Activated CD8-positive, alpha-beta T cell treated with anti-CD3 and anti-CD28 coated beads for 36 hours (primary cell): Measurements from ENCODE around the gene TARBP2. TPM values are rescaled to one million over a fixed set of nuclear protein-coding genes. Genes with fewer than 3 reads are reported as not detected.

Experiments used
- ATAC-seq: fragments of 200-7000 bp; cut with Tn5 transposase; one replicate; pipeline ENCODE4 v1.10.0; 2021; ENCODE audit warnings: mild to moderate bottlenecking, moderate library complexity
- CTCF ChIA-PET: fragments of 350-600 bp; sonication (Branson Sonifier 250); formaldehyde crosslinking; loops from one replicate; lab custom pipeline; 2021; ENCODE audit warnings: antibody characterized with exemption; lab: Charles Lee
- POLR2A ChIA-PET: fragments of 350-600 bp; sonication (Branson Sonifier 250); formaldehyde crosslinking; loops from one replicate; lab custom pipeline; 2021; ENCODE audit warnings: antibody characterized with exemption; lab: Charles Lee
- DNase-seq: peaks from one replicate; pipeline ENCODE4 v3.0.0-alpha.2; 2020
- H3K27ac Mint-ChIP-seq: one replicate; pipeline ENCODE4 v1.8.0; 2021; ENCODE audit warnings: mild to moderate bottlenecking, mixed read lengths
- H3K27me3 Mint-ChIP-seq: one replicate; pipeline ENCODE4 v1.8.0; 2021; ENCODE audit warnings: mixed read lengths
- H3K36me3 Mint-ChIP-seq: one replicate; pipeline ENCODE4 v1.8.0; 2021; ENCODE audit warnings: low read depth, mixed read lengths
- H3K4me1 Mint-ChIP-seq: one replicate; pipeline ENCODE4 v1.8.0; 2021; ENCODE audit warnings: low read depth, mixed read lengths
- H3K4me3 Mint-ChIP-seq: one replicate; pipeline ENCODE4 v1.8.0; 2021; ENCODE audit warnings: mild to moderate bottlenecking, moderate library complexity, mixed read lengths
- H3K9me3 Mint-ChIP-seq: one replicate; pipeline ENCODE4 v1.8.0; 2021; ENCODE audit warnings: mixed read lengths
- CTCF ChIP-seq: fragments of 200-600 bp; IDR thresholded peaks from one replicate; pipeline ENCODE4 v1.8.0; 2022; ENCODE audit warnings: antibody characterized with exemption, mild to moderate bottlenecking
- intact Hi-C: fragments of 100-400 bp; cut with micrococcal nuclease; formaldehyde crosslinking; loops from one replicate; pipeline ENCODE4 v1.10.0; 2022
- total RNA-seq, 2 experiments: library from RNA; stranded (reverse); gene quantifications; one replicate each; pipeline ENCODE4 v1.2.3, GENCODE V29; 2021

Gene TARBP2
- total RNA-seq, 2 experiments from 2014 or later, result 32.0 to 33.3 TPM

GRCh38 chr12:53493610-53494391 lies 7.3 kb upstream of the TARBP2 start:
- CTCF ChIA-PET, result interaction anchor here (1.1 to 3.6 kb wide), 8 partner anchors 15 to 172 kb away, joined by 3 to 19 read pairs (median 5); partner anchors contain the start of genes AAAS and NPFF

GRCh38 chr12:53495903-53496751 lies 5.0 kb upstream of the TARBP2 start:
- Mint-ChIP-seq H3K9me3 (no peaks in the 10 kb centered on the region), H3K4me1 (peaks cover 38% of the 10 kb centered on the region), H3K27ac (peak overlapping the region; percentile 12), H3K36me3 (no peaks in the 10 kb centered on the region), H3K4me3 (no peak overlapping the region), H3K27me3 (no peaks in the 10 kb centered on the region)
- no peak for ATAC-seq
- intact Hi-C loops, result no loop called here
- ChIA-PET CTCF (interaction anchor here (0.7 to 3.6 kb wide), 4 partner anchors 12 to 144 kb away, joined by 3 to 19 read pairs (median 4); partner anchors contain the start of gene NPFF), POLR2A (interaction anchor here (0.8 to 54.1 kb wide), 3 partner anchors 12 to 172 kb away, joined by 3 to 1494 read pairs (median 3); partner anchors contain the start of gene PCBP2)
- no peak for TF ChIP-seq CTCF
- no peak for DNase-seq

More at GRCh38 chr12:53493610-53494391, 7.3 kb upstream of the TARBP2 start:
- Mint-ChIP-seq H3K36me3 (no peaks in the 10 kb centered on the region), H3K27ac (peak overlapping the region; percentile 88), H3K9me3 (no peaks in the 10 kb centered on the region), H3K27me3 (no peaks in the 10 kb centered on the region), H3K4me1 (peaks cover 30% of the 10 kb centered on the region), H3K4me3 (peak overlapping the region; percentile 80)
- no peak for TF ChIP-seq CTCF
- intact Hi-C loops, result no loop called here
- DNase-seq (no peak), ATAC-seq (no peak)
- POLR2A ChIA-PET, result interaction anchor here (0.6 to 54.1 kb wide), 4 partner anchors 8 to 413 kb away, joined by 3 to 1494 read pairs (median 4); partner anchors contain the start of genes AAAS, PCBP2 and TARBP2

GRCh38 chr12:53496752-53497032 lies 4.4 kb upstream of the TARBP2 start:
- CTCF ChIA-PET, result interaction anchor here (0.7 to 1.0 kb wide), 2 partner anchors 12 to 144 kb away, joined by 3 read pairs; no protein-coding TSS in a partner anchor
- Mint-ChIP-seq H3K9me3 (no peaks in the 10 kb centered on the region), H3K4me1 (peaks cover 38% of the 10 kb centered on the region), H3K36me3 (no peaks in the 10 kb centered on the region), H3K27me3 (no peaks in the 10 kb centered on the region), H3K4me3 (no peak overlapping the region), H3K27ac (no peak overlapping the region)
- POLR2A ChIA-PET, result interaction anchor here (1.4 to 54.1 kb wide), 2 partner anchors 29 to 173 kb away, joined by 3 to 1494 read pairs; partner anchors contain the start of gene PCBP2
- DNase-seq, result no peak
- no peak for TF ChIP-seq CTCF
- ATAC-seq, result no peak
- intact Hi-C loops, result no loop called here

- H3K27me3 Mint-ChIP-seq, result no peaks in the 10 kb centered on the region
- no peak for TF ChIP-seq CTCF
- intact Hi-C loops, result no loop called here
- no peak overlapping the region for H3K27ac Mint-ChIP-seq
- DNase-seq (no peak), ATAC-seq (no peak)
- ChIA-PET POLR2A (interaction anchor here (1.0 to 54.1 kb wide), 2 partner anchors 8 to 30 kb away, joined by 3 to 1494 read pairs; partner anchors contain the start of gene PCBP2), CTCF (interaction anchor here (1.0 to 2.5 kb wide), 4 partner anchors 9 to 145 kb away, joined by 3 to 11 read pairs (median 5); no protein-coding TSS in a partner anchor)
- peaks cover 40% of the 10 kb centered on the region for H3K4me1 Mint-ChIP-seq
- H3K36me3 Mint-ChIP-seq, result no peaks in the 10 kb centered on the region
- no peak overlapping the region for H3K4me3 Mint-ChIP-seq
- H3K9me3 Mint-ChIP-seq, result no peaks in the 10 kb centered on the region
Observed at GRCh38 chr12:53497461-53497860, 3.6 kb upstream of the TARBP2 start.
